Measurements from ENCODE around the gene DAGLA.

Gene DAGLA

GRCh38 chr11:61728066-61728939, 48.1 kb downstream of the DAGLA start:
- DNase-seq (ENCODE audit: low read depth in 2 of 3, low spot score in 1 of 3), result no peak

GRCh38 chr11:61728940-61729219, 48.7 kb downstream of the DAGLA start:
- DNase-seq (ENCODE audit: low read depth in 2 of 3, low spot score in 1 of 3), result no peak

- DNase-seq (ENCODE audit: low read depth in 2 of 3, low spot score in 1 of 3), result no peak
These were observed 50.2 kb downstream of the DAGLA start for GRCh38 chr11:61730240-61730994.

- DNase-seq (ENCODE audit: low read depth in 2 of 3, low spot score in 1 of 3), result no peak
These were observed 51.2 kb downstream of the DAGLA start for GRCh38 chr11:61731211-61731951.

GRCh38 chr11:61731952-61732675, 51.9 kb downstream of the DAGLA start:
- DNase-seq (ENCODE audit: low read depth in 2 of 3, low spot score in 1 of 3), result no peak

GRCh38 chr11:61732705-61733104, 52.5 kb downstream of the DAGLA start:
- no peak for DNase-seq (ENCODE audit: low read depth in 2 of 3, low spot score in 1 of 3)

- DNase-seq (ENCODE audit: low read depth in 2 of 3, low spot score in 1 of 3), result peak; percentile 72 to 82 (median 76)
These were observed 53.2 kb downstream of the DAGLA start for GRCh38 chr11:61733120-61733978.

GRCh38 chr11:61734767-61735166, 54.6 kb downstream of the DAGLA start:
- no peak for DNase-seq (ENCODE audit: low read depth in 2 of 3, low spot score in 1 of 3)

- no peak for DNase-seq (ENCODE audit: low read depth in 2 of 3, low spot score in 1 of 3)
These were observed 55.2 kb downstream of the DAGLA start for GRCh38 chr11:61735391-61735790.

GRCh38 chr11:61736310-61736709, 56.1 kb downstream of the DAGLA start:
- DNase-seq (ENCODE audit: low read depth in 2 of 3, low spot score in 1 of 3), result no peak

- no peak for DNase-seq (ENCODE audit: low read depth in 2 of 3, low spot score in 1 of 3)
These were observed 56.9 kb downstream of the DAGLA start for GRCh38 chr11:61737131-61737530.

- no peak for DNase-seq (ENCODE audit: low read depth in 2 of 3, low spot score in 1 of 3)
These were observed 57.6 kb downstream of the DAGLA start for GRCh38 chr11:61737636-61738386.

GRCh38 chr11:61738776-61739175, 58.6 kb downstream of the DAGLA start:
- DNase-seq (ENCODE audit: low read depth in 2 of 3, low spot score in 1 of 3), result no peak

GRCh38 chr11:61739413-61739812, 59.2 kb downstream of the DAGLA start:
- DNase-seq (ENCODE audit: low read depth in 2 of 3, low spot score in 1 of 3), result no peak

- no peak for DNase-seq (ENCODE audit: low read depth in 2 of 3, low spot score in 1 of 3)
These were observed 59.8 kb downstream of the DAGLA start for GRCh38 chr11:61739966-61740365.

GRCh38 chr11:61742391-61742790, 62.2 kb downstream of the DAGLA start:
- no peak for DNase-seq (ENCODE audit: low read depth in 2 of 3, low spot score in 1 of 3)

- no peak for DNase-seq (ENCODE audit: low read depth in 2 of 3, low spot score in 1 of 3)
These were observed 63.4 kb downstream of the DAGLA start for GRCh38 chr11:61743486-61744095.

- no peak for DNase-seq (ENCODE audit: low read depth in 2 of 3, low spot score in 1 of 3)
These were observed 64.0 kb downstream of the DAGLA start for GRCh38 chr11:61744181-61744580.

- DNase-seq (ENCODE audit: low read depth in 2 of 3, low spot score in 1 of 3), result no peak
These were observed 64.5 kb downstream of the DAGLA start for GRCh38 chr11:61744609-61745156.
